Measurements from ENCODE around the gene CARD10.
A peak's percentile ranks its signal among the peaks of the same experiment; 100 is the strongest.

Gene CARD10

DNA sequence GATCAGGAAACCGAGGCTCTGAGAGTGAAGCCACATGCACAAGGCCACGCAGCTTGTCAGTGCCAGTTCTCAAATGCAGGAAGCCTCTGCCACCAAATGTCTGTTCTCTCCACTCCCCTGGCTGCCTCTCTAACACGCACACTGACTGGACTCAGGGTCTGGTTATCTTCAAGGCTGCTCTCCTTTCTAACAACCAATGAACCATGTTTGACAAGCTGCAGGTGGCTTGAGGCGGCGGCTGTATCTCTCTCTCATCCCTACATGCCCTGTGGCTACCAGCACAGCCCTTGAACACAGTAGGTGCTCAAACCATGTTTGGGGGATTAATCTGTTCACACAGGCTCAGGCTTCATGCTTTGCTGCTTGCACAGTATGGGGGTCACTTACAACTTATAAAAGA is 56.8 kb downstream of the CARD10 start:
- FAIRE-seq = no peak

DNA sequence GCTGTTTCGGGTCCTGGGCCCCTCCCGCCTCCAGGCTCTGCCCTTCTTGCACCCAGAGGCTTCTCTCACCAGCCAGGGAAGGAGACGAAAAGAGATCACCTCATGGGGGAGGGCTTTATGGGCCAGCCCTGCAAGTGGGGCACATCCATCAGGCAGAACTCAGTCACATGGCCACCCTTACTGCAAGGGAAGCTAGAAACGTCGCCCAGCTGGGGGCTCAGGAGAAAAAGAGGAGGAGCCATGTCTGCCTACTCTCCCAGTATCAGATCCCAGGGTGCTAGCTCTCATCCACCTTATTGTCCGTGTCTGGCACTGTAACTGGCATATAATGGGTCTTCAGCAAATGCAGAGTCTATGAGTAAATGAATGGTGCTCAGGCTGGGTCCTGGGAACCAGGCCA is 57.3 kb downstream of the CARD10 start:
- no peak for FAIRE-seq

DNA sequence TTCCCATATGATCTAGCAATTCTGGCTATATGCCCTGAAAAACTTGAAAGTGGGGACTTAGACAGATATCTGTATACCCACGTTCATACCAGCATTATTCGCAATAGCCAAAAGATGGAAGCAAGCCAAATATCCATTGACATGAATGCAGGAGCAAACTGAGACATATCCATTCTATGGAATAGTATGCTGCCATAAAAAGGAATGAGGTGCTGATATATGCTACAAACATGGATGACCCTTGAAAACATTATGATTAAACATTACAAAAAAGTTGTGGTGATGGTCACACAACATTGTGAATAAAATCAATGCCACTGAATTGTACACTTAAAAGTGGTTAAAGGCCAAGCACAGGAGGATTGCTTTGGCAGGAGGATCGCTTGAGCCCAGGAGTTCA is 58.5 kb downstream of the CARD10 start:
- FAIRE-seq = no peak

DNA sequence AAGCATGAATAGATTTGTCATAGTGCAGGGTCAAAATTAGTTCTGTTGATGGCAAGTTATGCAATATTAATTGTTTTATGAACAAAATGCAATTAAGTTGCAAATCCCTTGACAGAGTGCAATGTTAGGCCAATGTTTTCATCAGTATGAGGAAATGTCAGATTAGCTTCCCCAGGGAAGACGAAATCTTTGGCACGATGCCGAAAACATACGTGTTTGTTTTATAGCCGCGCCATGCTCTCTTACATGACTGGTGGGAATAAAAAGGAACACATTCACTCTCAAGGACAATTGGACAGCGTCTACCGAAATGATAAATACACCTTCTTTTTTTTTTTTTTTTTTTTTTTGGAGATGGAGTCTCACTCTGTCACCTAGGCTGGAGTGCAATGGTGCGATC is 60.0 kb downstream of the CARD10 start:
- no peak for FAIRE-seq

DNA sequence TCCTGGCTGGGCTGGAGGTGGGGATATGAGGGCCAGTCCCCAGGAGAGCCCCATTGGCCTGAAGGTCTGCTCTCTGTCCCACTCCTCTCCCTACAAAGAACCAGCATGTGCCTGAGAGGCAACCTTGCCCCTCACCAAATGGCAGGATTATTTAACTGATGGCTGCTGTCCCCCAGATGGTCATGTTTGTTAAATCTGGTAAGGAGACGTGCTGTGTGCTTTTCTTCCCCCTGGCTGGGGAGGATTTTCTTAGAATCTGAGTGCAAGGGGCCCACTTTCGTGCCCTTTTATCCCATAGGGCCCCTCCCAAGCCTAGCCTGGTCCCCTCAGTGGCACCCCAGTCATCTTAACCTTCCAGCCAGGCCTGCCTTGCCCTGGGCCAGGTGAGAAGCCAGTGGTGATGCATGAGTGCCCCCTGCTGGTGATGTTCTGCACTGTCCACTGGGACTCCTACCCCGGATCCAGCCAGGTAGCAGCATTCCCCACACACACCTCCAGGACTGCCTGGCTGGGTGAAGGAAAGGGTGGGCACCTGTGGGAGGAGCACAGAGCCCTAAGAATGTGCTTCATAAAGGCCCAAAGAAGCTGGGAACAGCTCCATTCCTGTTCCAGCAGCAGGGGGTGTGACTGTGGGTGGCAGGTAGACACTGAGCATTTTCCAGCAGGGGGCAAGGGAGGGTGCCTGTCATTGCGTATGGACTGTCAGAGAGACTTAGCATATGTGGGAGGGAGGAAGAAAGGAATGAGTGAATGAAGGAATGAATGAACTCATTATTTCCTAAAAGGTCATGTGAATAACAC is 61.9 kb downstream of the CARD10 start:
- FAIRE-seq = no peak

DNA sequence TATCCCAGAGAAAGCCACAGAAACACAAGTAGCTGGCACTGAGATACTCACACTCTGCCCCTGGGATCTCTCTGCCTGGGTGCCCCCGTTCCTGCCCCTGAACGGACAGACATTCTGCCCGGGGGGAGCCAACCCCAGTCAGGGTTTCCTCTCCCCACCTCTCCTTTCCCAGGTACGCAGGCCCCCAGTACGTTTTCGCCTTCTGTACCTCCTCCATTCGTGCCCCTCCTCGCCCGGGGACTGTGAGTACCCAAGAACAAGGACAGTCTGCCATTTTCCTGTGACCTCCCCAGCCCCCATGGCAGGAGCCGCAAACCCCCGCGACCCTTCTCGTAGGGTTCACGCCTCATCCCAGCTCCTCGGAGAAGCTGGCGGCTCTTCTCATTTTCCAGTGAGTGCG is 62.9 kb downstream of the CARD10 start:
- FAIRE-seq = no peak

DNA sequence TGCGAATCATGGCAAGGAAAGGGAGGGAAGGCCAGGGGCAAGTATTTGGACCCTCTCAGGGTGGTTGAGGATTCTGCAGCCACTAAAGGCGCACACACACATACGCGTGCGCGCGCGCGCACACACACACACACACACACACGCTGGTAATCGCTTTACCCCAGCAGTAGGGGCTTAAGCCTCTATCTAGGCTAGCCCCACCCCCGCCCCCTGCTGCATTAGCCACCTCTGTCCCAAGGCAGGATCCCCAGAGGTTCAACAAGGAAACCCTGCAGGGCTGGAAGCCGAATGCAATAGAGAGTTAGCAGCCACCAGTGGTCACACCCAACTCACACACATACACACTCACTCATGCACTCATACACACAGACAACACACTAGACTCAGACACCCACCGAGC is 63.3 kb downstream of the CARD10 start:
- FAIRE-seq = no peak

DNA sequence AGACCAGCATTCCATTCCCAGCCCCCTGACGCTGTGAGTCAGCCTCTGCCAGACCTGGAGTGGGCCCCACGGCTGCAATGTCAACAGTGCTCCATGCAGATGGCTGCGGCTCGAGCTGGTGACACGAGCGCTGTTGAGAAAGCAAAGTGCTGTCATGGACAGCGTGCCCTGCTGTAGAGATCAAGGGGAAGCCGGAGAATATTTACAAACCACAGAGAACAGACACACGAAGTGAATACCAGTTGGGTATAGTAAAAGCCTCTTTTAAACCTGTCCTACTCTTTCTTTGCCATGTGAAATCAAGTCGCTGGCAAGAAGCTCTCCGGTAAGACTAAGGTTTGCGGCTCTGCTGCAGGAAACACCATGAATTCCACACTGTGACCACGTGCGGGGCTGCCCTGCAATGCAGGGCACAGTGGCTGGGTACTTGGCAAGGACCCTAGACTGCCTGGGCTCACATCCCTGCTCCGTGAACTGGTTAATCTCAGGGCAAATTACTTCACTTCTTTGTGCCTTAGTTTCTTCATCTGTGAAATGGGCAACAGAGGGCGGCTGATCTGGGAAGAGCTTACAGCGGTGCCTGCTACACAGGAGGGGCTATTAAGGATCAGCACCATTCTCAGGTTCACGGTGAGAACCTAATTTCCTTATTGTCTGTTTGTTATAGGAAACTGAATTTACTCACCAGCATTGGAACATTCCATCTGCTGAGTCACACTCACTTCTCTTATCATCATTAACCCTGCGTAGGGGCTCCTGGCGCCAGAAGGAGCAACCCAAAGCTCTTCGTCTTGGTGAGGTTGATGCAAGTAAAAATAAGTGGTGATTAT is 64.1 kb downstream of the CARD10 start:
- FAIRE-seq = peak; percentile 58

DNA sequence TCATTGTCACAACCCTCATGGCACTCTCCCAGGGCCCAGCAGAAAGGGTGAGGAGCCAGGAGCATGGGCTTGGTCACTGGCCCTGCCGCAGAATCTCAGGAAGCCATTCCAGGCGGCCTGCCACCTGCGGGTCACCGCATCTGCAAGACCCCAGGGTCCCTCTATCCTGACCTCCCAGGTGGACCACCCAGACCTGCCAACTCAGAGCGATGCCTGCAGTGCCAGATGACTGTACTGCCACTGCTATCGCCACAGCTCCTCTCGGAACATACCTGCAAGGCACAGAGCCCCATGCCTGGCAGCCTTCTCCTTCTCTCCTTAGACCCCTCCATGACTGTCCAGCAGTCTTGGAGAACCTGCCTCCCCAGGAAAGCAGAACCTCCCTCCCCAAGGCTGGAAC is 65.5 kb downstream of the CARD10 start:
- no peak for FAIRE-seq

DNA sequence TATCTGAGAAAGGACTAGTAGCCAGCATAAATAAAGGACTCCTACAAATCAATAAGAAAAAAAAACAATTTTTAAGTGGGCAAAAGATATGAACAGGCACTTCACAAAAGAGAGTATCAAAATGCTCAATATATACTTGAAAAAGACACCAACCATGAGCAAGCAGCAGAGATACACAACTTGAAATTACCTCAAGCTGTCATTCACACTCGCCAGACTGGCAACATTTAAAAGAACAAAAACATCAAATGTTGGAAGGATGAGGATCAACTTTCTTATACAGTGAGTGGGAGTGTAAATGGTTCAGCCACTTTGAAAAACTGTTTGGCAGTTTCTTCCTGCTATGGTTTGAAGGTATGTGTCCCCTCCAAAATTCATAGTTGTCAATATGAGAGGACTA is 68.0 kb downstream of the CARD10 start:
- FAIRE-seq = no peak

DNA sequence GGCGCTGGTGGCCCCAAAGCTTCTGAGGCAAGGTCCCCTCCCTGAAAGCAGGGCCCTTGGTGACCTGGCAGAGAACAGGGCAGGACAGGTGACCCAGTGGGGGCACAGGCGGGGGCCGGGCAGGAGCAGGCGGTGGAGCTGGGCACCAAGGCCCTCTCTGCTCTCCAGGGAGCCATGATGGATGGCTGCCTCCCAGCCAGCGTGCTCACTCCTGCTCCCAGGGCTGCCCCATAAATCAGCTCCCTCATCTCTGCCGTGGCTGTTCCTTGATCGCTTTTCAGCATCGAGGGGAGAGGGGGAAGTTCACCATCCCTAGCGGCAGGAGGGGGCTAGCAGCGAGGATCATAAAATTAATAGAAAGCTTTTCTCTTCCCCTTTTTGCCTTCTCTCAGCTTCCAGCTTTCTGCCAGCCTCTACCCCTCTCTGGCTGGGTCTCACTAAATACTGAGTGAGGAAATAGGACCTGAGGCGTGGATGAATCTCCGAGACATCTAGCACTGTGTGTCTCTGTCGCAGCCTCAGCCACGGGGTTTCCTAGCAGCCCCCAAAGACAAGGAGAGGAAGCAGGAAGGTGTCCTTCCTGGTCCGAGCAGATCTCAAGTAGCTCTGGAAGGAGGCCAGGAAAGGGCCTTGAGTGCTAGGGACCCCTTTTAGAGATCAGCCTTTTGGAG is 69.7 kb downstream of the CARD10 start:
- no peak for FAIRE-seq

DNA sequence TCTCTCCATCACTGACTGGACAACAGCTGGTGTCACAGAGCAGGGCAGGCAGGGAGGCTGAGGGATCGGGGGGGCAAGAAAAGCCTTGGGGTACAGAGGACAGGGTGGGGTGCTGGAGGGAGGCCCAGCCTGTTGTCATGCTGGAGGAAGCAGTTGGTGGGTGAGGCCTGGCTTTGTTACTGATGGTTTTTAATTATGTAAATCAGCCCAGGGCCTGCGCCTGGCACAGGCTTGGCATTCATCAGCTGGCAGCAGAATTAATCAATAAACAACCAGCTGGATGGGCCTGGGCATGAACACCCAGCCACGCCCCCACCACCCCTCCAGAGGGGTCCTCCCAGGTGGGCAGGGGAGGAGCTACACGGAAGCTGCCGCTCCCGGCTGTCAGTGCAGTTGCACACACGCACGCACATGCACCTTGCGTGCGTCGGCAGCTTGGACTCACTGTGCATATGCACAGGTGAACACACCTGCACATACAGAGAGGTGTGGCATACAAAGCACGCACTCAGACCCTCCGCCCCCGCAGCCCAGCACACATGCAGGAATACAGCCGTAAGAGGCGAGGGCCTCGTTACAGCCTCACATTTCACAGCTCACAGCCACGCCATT is 70.6 kb downstream of the CARD10 start:
- no peak for FAIRE-seq

DNA sequence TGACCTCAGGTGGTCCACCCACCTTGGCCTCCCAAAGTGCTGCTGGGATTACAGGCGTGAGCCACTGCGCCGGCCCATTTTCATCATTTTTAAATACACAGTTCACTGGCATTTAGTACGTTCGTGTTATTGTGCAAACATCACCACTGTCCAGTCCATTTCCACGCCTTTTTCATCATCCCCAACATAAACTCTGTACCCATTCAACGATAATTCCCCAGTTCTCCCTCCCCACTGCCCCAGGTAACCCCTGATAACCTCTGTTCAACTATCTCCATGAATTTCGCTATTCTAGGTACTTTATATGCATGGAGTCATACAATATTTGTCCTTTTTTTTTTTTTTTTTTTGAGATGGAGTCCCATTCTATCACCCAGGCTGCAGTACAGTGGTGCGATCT is 73.7 kb downstream of the CARD10 start:
- no peak for FAIRE-seq

DNA sequence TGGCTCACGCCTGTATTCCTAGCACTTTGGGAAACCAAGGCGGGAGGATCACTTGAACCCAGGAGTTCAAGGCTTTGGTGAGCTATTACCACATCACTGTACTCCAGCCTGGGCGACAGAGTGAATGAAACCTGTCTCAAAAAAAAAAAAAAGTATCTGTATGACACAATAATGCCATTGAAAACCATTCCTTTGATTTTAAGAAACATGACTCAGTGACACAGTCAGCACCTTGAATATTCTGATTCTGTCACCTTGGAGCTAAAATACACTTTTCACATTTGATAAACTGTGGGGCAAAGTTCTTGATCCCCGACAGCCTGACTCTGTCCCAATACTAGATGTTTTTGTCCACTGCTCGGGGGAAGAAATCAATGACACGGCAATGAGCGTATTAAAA is 75.2 kb downstream of the CARD10 start:
- FAIRE-seq = no peak

DNA sequence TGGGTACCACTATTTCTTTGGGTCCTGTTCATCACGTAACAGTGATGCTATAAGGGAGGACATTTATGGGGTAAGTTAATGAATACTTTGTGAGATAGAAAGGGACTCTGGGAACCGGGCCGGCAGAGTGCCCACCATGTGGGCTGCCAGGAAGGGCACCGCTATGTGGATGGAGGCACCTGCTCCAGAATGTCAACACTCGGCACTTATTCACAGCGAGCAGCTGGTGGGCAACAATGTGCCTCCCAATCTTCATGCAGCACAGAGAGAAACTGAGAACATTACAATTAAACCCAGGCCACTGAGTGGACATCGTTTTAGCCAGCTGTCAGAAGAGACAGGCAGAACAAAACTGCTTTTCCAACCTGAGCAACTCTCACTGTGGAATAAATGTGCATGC is 76.1 kb downstream of the CARD10 start:
- FAIRE-seq = no peak

DNA sequence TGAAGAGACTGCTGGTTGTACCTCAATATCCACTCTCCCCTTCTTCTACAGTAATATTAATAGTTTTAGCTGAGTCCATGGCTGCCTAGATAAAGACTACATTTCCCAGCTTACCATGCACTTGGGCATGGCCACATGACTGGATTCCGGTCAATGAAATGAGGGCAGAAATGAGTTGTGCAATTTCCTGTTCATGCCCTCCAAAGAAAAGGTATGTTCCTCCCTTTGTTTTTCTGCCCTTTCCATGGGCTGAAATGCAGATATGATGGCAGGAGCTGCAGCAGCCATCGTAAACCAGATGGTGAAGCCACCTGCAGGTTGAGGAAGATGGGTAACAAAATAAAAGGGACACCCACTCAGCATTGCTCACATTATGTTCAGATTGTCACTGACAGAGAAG is 76.7 kb downstream of the CARD10 start:
- no peak for FAIRE-seq

DNA sequence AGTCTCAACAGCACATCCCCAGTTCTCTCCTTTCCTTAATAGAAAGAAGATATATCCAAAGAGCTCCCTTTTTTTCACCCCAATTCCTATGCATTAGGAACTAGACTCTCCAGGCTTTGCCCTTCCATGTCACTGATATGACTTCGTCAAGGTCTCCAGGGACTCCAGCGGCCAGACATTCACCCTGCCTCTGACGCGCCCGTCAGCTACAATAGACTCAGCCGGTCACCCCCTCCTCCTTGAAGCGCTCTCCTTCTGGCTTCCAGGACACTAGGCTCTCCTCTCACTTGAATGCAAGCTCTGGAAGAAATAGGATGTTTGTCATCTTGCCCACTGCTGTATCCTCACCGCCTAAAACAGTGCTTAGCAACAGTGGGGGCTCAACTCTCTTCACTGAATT is 77.1 kb downstream of the CARD10 start:
- FAIRE-seq = no peak

DNA sequence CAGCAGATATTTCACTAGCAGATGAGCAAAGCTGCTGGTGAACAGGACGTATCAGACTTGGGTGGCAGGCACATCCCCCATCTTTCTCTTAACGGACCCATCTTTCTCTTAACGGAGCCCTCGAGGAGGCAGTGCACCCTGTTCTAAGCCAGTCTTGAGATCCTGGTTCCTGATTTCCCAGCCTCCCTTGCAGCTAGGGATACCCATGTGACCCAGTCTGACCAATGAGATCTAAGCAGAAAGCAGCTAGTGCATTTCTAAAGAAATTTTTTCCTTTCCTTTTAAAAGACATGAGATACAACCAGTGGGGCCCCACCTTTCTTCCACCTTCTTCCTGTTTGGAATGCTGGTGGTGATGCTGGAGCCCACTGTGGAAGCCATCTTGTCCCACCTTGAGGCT is 78.3 kb downstream of the CARD10 start:
- FAIRE-seq = no peak
